ENCODE results near the gene ITPK1.

The ITPK1 gene

DNA sequence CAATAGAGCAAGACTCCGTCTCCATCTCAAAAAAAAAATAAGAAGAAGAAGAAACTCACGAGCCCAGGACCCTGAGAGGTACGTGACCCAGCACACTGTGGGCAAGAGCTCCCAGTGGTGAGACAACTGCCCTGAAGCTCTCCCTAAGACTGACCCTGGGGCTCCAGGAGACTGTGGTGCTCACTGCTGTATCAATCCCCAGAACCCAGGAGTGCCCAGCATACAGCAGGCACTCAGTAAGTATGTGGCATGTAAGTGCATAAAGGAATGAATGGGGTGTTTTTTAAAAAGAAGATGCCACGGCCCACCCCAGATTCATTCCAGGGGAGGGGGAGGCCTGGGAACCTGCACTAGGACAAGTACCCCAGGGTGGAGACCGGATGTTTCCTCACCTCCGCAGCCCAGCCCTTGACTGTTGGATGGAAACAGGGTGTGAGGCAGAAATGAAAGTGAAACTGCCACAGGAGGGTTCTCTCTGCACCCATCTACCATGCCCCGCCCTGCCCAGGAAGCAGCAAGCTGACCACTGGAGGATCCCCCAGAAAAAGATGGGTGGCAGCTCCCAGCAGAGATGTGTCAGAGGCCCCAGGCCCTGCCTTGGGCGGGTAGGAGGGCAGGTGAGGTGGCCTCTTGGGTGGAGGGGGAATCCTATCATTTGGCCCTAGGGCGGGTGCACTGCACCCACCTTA, 12.2 kb downstream of the ITPK1 start:
- peak; percentile 85 to 88 for DNase-seq

DNA sequence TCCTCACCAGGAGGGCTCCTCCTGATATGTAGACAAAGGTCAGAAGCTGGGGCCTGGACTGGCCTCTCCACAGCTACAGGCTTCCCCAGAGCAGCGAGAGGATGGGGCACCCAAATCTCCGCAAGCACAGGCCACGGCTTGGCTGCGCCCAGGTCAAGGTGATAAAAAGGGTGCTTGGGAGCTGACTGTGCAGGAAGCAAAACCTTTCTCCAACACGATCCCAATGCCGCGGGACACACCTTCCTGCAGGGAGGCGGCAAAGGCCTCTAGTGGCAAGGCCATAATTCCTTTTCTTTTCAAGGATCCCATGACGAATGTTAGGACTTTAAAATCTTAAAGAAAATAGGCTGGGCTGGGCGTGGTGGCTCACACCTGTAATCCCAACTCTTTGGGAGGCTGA, 13.6 kb downstream of the ITPK1 start:
- no peak for DNase-seq

DNA sequence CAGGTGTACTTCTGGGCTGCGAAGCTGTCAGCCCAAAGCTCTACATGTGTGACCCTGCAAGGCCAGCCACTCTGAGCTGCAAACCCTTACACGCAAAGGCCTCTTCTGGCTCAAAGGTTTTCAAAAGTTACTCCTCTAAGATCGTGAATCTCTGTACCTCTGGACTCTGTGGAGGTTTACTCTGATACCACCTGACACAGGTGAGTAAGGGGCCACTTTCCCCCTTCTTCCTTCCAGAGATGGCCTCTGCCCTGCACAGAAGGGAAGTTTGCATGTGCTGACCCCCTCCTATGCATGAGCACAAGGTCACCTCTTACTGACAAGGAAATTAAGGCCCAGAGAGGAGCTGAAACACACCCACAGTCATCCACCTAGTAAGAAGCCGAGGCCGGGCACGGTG, 14.5 kb downstream of the ITPK1 start:
- DNase-seq, result no peak

DNA sequence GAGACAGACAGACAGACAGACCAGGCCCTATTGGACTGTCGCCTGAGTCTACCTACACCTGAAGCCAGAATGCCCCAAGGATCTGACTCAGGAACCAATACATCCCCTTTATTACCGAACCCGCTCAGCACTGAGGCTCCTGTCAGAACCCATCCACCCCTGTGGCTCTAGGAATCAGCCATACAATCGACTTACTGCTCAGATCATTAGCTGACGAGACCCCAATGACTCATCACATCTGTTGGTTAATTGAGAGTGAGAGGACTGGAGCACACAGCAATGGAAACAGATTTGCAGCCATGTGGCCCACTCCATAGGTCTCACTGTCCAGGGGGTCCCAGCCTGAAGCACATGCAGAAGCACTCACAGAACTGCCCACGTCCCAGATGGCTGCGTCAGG, 15.2 kb downstream of the ITPK1 start:
- no peak for DNase-seq

DNA sequence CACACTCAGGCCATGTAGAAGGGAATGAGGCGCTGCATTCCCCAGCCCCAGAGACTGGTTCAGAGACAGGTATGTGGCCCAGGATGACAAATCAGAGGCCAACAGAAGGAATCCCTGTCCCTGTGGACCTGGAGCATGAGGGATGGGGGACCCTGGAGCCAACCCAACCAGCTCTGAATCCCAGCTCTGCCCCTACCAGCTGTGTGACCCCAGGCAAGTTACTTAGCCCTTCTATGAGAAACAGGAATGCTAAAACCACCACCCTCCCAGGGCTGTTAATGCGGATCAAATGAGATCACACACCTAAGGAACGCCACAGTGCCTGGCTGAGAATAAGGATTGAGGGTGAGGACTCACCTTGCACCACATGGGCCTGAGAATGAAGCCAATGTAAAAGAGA, 15.6 kb downstream of the ITPK1 start:
- no peak for DNase-seq

DNA sequence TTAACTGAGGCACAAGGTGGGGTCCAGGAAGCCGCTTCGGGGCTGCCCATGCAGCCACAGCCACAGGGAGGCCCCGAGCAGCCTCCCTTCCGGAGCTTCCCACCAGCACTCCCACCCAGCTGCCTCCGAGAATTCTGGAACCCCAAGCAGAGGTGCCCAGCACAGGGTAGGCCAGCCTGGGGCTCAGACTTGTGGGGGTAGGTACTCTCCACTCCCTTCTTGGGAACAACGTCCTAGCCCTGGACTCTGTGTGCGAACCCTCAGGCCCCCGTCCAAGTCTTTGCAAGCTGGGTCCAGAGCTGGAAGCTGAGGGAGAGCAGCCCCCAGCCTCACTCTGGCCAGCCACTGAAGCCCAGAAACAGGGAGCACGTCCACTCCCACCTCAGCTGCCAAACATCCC, 16.1 kb downstream of the ITPK1 start:
- DNase-seq, result no peak

DNA sequence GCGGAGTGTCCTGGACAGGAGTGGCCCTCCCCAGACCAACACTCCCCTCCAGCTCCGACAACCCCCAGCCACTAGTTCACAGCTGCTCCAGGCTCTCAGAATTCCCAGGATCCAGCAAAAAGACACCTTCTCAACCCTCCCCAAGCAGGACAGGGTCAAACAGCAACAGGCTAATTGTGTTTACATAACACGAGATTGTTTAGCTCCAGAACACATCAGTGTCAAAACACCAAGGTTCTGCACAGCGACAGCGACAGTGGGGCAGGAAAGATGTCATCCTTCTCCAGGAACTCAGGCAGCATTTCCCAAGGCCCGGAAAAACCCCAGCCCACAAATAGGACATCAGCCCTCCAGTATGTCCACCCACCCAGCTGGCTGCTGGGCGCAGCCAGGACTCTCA, 16.5 kb downstream of the ITPK1 start:
- DNase-seq, result no peak

DNA sequence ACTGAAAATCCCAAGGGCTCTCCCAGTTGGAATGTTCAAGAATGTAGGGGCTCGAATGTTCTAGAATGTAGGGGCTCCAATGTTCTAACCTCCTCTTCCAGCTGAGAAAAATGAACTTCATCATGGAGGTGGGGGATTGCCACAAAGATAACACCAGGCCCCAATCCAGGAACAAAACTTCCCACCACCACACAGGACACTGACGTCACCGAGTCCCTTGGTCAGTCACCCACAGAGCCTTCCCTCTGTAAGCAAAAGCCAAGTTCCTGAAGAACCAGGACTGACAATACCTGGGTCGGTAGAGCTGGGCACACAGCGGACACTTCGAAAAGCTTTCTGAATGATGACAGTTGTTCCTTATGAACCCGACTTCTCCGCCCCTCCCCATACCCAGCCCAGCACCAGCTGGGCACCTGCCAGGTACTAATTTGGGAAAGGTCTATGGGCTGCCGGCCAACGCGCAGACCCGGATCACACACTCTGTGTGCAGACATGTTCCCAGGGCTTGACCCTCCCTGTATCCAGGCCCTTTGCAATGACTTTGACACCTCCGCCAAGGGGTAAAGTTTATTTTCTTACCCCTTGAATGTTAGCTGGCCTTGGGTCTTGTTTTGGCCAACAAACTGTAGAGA, 18.9 kb downstream of the ITPK1 start:
- DNase-seq, result no peak

DNA sequence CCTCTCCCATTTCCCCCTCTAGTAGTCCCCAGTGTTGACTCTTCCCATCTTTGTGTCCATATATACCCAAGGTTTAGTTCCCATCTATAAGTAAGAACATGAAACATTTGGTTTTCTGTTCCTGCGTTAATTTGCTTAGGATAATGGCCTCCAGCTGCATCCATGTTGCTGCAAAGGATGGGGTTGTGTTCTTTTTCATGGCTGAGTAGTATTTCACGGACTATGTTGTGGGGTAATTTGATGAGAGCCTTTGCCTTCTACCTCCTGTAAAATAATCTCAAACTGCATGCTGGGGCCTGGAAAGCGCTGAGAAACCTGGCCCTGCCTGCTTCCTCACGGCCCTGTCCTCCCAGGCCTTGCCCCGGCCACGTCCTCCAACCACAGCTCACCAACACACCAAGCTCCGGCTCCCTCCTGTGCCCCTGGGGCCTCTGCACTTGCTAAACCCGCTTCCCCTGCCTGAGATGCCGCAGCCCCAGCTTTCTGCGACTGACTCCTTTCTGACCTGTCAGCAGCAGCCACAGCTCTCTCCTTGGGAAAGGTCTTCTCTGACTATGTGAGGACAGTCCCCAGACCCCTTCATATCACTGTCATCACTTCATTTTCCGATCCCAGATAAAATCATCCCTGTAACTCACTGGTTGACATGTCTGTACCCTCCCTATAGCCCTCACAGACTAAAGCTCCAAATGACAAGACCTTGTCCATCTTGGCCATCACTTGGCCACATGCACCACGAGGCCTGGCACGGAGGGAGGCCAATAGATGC, 19.8 kb downstream of the ITPK1 start:
- DNase-seq, result no peak

DNA sequence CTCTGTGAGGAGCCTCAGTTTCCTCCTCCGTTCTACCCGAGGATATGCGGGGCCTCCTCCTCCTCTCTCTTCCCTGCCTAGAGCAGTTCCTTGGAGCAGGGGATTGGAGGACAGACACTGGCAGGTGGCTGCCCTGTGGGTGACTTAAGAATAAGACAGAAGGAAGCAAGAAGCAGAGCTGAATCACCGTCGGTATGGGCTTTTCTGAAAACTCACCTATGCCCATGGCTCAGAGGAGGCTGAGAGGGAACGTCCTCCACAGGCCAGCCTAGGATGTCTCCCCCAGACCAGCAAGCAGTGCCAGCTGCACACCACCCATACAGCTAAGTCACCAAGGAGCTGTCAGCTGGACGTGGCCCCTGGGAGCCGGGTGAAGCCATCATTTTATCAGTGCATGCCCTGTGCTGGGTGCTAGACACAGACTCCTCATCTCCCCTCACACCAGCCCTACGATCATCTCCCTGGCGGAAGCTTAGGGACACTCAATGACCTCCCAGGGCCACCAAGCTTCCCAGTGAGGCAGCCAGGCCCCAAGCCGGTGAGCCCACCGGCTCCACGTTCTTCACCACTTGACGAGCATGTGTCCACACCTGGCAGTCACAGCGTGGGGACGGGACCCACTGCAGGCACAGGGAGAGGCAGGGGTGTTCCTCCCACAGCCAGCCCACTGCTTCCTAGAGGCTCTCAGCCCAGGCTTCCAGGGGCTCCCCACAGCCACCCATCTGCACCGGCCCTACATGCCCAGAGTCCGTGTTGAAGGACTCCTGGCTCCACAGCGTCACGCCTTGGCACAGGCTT, 21.4 kb downstream of the ITPK1 start:
- DNase-seq, result no peak

DNA sequence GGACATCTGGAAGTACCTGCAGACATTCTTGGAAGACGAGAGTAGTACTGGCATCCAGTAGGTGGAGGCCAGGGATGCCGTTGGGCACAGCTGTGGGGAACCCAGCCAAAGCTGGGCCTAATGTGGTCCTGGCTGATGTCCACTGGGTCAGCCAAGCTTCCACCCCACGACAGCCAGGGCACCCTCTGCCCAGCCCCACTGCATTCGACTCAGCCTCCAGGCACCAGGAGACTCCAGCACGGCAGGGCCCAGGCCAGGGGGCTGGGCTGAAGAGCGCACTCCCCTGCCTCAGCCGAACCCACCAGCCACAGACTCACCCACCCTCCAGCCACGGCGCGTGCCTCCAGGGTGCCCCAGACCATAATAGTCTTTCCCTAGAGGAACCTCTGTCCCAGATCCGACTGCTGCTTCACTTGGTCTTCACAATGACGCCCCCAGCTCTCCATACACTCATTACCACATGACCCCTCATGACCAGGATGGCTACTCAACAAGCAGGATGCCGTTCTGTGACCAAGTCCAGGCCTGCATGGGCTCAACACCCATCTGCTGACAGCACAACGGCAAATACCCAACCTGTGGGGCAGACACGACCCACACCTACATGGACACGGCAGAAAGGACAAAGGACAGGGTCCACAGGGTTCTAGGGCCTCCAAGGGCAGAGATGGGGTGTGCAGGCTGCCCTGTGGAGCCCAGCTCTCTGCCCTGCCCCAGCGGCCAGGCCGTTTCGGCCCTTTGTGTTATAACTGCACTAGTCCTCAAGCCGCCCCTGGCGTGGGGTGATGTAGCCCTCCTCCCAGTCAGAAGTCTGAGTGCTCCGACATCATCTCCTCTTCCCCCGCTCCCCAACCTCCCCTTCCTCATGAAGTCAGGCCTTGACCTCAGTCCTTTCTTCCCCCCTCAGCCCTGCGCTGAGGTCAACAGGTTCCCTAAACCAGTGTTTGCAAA, 22.8 kb downstream of the ITPK1 start:
- DNase-seq, result no peak

DNA sequence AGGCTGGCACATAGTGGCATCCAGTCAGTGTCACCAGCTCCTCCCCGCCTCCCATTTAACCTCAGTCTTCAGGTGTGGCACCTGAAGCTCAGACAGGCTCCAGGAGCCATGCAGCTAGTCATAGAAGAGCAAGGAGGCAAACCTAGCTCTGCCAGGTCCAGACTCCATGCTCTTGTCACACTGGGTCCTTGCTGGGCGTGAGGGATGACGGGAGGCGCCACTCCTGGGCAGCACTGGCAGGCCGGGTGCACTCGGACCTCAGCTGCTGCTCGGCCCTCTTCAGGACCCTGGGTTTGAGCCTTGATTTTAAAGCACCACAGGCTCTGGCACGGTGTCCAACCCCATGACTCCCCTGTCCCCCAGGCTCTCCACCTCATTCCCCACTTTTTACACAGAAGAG, 24.1 kb downstream of the ITPK1 start:
- DNase-seq, result no peak

DNA sequence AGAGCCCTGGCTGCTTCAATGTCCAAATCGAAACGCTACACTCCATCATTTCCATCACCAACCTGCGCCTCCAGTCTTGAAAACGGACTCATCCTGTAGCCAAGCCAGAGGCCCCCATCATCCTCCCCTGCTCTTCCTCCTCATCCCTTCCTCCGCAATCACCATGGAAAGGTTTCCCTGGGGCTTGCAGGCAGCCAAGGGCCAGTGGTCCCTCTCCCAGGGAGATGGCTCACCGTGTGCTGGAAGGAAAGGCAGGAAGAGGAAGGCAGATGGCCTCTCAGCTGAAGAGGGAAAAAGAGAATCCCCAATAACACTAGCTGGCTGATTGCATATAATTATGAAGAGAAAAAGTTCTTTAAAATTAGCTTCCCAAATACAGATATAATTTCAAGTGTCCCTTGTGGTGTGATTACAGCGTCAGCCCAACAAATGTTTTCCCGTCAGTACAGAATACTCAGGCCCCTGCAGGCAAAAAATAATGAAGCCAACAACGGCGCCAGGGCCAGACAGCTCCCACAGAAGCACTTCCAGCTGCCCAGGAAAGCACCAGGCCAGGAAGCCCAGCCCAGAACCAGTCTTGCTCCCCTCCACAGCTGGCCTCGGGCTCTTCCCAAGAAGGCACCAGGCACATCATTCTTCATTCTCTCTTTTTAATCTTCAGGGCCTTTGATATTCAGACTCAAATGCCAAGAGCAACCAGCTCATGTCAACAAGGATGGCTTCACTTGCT, 24.7 kb downstream of the ITPK1 start:
- no peak for DNase-seq

DNA sequence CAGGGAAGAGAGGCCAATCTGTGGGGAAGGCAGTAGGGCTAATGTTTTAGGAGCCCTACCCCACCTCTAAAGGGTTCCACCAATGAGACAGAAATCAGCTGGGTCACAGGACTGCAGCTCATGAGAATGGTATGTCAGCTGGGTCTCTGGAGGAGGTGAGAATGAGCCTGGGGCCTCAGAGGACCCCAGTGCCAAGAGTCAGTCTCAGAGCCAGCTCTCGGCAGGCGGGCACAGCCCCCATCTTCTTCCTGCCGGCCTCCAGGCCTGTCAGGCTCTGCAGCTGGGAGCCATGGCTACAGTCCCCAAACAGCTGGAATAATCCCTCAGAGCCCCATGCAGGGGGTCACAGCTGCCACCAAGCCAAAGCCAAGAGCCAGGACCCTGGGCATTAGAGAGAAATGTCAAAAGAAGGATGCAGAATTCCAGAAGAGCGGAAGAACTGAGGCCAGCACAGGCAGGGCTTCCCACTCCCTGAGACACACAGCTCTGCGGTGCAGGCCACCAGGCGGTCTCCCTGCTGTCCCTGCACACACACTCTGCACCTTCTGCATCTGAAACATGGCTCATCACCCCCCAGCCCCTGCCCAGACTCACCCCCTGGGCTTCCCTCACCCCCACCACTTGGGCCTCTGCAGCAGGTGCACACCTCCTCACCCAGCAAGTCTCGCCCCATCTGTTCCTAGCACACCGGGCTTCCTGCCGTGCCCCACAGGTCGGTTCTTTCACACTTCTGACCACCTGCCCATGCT, 26.0 kb downstream of the ITPK1 start:
- no peak for DNase-seq

DNA sequence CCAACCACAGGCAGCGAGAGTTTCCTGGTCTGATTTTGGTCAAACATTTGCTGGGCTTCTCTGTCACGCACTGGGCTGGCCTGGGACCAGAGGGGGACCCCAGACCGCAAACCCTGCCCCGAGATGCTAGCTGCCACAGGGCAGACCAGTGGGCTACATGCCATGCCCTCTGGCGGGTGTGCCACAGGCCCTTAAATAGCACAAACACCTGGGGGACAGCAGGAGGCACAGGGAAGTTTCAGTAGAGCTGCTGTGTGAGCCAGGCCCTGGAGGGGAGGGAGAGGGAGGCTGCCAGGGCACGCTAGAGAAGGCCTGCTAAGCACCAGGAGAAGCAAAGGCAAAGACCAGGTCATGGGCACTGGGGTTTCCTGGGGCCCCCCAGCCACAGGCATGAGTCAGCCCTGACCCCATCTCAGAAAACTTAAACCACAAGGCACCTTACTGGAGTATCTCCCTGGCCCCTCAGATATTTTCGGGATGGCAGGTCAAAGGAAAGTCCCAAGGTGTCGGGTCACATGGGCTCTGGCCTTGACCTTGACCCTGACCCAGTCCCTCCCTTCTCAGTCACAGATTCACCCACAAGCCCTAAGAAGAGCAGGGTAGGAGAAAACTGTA, 29.2 kb downstream of the ITPK1 start:
- DNase-seq, result no peak

DNA sequence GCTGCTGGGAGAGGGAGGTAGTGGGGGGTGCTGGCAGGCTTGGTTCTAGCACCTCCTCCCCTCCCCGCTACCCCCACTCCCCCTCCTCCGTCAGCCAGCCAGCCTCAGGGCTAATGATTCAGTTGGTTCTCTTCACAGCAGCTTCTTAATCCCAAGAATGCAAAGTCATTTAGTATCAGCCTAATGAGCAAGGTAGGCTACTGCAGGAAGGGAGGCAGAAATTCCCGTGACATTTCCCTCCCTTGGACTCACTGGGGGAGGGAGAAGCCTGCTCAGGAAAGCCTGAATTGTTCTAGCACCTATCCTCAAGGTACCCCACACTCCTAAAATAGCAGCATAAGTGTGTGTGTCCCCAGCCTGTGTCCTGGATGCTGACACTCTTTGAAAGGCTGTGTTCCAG, 29.8 kb downstream of the ITPK1 start:
- DNase-seq, result no peak

DNA sequence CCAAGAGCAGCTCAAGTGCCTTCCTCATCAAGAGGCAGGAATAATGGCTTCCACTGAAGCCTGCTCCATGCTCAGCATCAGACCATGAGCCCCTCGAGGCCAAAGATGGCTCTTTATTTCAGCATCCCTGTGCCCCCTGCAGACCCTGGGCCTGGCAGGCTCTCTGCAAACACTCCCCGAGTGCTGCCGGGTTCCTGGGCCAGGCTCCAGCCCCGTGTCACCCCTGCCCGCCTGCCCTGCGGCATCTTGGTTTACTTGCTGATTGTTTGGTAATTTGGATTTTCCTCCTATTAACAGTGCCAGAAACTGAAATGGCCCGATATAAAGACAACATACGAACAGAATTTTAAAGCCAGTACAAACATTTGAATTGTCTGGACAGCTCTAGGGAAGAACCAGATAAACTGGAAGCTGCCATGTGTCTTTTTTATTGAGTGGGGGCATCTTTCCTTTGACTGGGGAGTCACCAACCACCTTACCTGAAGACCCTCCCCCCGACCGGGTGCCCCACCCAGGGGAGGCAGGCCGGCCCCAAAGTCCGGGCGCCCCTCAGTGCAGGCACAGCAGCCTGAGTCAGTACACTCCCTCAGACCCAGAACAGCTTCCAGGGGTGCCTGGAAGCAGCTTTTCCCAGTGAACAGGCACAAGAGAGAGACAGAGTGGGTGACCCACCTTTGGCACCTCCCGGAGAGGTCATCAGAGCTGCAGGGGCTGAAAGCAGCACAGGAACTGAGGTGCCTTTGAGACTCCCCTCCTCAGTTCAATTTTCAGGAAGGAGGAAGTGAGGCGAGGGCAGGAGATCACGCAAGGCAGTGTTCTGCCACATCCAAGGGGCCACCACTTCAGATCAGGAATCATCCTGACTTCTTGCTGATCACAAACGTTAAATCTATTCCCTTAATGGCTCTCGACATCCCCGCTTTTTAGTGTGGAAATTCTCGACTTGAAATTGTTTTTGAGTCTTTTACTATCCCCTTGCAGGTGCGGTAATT, 30.6 kb downstream of the ITPK1 start:
- no peak for DNase-seq

DNA sequence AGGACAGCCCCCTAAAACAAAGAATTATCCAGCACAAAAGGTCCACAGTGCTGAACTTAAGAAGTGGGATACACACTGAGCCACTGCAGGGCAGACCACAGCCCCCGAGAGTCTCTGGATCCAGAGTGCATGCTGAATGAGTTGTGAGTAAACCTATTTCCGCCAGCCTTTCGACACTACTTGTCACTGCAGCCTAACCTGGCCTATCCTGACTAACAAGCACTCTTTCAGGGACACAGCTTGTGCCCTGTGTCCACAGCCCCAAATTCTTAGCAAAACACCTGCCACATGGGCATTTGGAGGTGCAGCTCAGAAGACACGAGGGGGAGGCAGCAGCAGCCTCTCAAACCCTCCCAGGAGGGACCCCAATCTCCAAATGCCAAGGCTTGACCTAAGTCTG, 31.3 kb downstream of the ITPK1 start:
- no peak for DNase-seq

DNA sequence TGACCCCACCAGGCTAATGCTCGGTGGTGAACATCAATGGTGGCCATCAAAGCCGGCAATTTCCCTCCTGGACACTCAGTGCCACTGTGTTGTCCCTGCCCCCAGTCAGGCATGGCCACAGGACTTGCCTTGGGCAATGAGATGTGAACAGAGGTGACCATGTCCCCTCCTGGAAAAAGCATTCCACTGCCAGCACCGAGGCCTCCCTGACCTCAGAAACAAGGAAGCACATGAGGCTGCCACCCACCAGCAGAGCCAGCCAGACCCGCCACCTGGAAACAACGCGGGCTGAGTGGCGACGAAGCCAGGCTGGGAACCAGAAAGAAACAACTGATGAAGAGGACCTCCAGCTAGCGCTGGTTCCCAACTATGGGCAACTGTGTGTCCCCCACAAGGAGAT, 31.8 kb downstream of the ITPK1 start:
- no peak for DNase-seq
